Hepatic stellate cell (primary cell): ENCODE results near the gene KIAA0408.
A peak's percentile ranks its signal among the peaks of the same experiment; 100 is the strongest.
"Not testable (repeated sequence)": the region's sequence is repeated elsewhere in the genome, so short reads cannot be mapped to it uniquely, and the experiment has no call there.

Source experiments
- DNase-seq: peaks from one replicate; pipeline ENCODE4 v3.0.0; 2011; ENCODE audit warnings: low spot score

Gene KIAA0408

GRCh38 chr6:127463056-127463455, 3.9 kb upstream of the KIAA0408 start:
- no peak for DNase-seq

DNA sequence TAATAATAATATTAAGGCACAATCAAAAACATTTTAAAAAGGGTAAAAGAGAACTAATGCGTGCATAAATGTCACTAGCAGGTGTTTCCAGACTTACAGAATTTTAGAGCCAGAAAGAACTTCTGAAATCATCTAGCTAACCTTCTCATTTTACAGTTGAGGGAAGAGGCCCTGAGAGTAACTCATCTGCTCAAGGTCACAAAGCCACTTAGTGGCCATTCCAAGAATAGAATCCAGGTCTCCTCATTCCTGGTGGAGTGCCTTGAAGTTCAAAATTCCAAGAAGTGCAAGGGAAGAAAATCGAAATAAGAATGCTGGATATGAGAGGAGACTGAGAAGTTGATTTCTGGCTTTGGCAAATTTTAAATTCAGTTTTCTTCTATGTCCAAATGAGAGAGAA, 3.2 kb upstream of the KIAA0408 start:
- DNase-seq = no peak

DNA sequence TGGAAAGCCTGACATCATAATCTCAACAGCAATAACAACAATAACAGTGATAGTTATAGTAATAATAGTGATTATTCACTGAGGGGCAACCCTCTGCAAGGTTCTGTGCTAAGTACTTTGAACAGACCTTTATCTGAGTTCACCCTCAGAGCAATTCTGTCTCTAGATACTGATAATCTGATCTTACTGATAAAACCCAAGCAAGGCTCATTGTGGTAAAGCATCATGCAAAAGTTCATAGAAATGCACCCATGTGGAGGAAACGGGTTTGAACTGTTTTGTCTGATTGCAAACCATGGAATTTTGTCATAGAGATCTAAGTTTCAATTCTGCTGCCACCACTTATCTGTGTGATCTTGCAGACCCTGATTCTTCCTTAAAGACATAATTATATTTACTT, 1.3 kb upstream of the KIAA0408 start:
- DNase-seq = no peak

- DNase-seq = no peak
These were observed 372 bp downstream of the KIAA0408 start for GRCh38 chr6:127458817-127459216.

GRCh38 chr6:127458222-127458621, 967 bp downstream of the KIAA0408 start:
- no peak for DNase-seq

- no peak for DNase-seq
These were observed 1.6 kb downstream of the KIAA0408 start for GRCh38 chr6:127457456-127458064.

DNA sequence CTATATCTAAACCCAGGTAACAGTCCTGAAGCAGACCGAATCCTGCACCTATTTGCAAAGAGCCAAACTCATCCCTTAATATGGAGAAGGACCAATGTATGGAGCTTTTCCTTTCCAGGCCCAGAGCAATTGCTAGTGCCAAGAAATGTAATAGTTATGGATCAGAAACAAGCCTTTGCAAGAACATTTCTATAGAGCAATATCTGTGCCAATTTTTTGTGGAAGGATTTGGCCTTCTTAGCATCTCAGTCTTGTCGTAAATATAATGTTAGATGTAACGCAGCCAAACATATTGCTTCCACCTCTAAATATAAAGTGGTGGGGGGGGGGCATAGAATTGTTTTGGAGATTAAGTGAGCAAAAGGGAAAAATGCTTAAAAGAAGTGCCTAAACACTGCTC, 2.7 kb downstream of the KIAA0408 start:
- no peak for DNase-seq

- DNase-seq = no peak
These were observed 5.2 kb downstream of the KIAA0408 start for GRCh38 chr6:127453845-127454619.

GRCh38 chr6:127452803-127453202, 6.4 kb downstream of the KIAA0408 start:
- DNase-seq = no peak

GRCh38 chr6:127451388-127451787, 7.8 kb downstream of the KIAA0408 start:
- no peak for DNase-seq

GRCh38 chr6:127447780-127448179, 11.4 kb downstream of the KIAA0408 start:
- DNase-seq = no peak

DNA sequence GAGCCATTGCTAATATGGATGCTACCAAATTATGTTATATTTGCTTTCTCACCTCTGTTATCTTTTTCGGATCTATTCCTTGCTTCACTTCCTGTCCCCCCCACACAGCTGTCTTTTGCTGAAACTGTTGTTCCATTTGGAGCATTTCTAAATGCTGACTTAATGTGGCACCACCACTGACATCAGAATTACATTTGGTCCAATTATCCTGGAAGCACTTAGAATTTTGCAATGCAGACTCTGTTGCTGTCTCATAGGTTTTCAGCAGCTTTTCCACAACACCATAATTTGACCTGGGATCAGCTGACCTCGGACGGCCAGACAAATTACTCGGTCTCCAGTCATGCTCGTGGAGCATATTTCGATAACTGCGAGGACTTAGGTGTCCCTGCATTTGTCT, 12.8 kb downstream of the KIAA0408 start:
- no peak for DNase-seq

DNA sequence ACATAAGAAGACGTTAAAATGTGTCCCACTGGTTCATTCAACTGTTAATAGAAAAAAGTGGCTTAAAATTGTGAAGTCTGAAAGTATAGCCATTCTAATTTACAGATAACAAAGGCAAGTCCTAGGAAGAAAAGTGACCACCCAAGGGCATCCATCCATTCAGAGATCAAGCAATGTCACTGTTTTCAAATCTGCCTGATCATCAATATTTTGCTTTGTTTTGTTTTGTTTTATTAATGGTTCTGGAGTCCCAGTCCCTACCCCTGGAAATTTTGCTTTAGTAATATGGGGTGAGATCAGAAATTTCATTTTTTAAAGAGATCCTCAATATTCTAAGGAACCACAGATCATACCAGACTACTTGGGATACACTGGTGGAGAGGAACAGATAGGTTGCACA, 17.3 kb downstream of the KIAA0408 start:
- no peak for DNase-seq

GRCh38 chr6:127439718-127440117, 19.5 kb downstream of the KIAA0408 start:
- DNase-seq = no peak

DNA sequence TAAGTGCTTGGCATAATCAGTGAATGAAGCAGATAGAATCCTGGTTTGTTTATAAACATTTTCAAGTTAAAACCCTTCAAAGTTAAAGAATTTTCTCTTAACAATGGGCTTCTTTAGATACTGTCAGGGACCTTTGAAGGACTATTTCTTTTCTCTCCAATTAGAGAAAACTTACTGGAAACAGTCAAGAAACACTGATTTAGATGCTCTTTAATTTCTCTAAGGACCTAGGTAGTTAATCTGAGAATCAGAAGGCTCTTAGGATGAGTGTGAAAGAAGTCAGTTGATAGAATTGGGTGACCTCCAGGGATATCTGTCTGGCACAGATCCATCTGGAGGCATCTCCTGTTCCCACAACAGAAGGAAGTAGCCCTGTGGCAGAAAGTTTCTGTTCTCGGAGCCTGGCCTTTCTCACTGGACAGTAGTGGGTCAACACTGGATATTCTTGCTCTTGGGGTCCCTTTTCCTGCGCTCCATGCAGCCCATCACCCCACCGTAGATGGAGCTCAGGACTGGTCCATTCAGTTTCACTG, 22.5 kb downstream of the KIAA0408 start:
- DNase-seq = no peak

- no peak for DNase-seq
These were observed 23.5 kb downstream of the KIAA0408 start for GRCh38 chr6:127435626-127436220.

GRCh38 chr6:127434651-127435050, 24.5 kb downstream of the KIAA0408 start:
- DNase-seq = no peak

DNA sequence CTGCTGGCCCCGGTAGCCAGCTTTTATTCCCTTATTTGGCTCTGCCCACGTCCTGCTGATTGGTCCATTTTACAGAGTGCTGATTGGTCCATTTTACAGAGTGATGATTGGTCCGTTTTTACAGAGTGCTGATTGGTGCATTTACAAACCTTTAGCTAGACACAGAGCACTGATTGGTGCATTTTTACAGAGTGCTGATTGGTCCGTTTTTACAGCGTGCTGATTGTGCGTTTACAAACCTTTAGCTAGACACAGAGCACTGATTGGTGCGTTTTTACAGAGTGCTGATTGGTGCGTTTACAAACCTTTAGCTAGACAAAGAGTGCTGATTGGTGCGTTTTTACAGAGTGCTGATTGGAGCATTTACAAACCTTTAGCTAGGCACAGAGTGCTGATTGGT, 30.6 kb downstream of the KIAA0408 start:
- DNase-seq = not testable (repeated sequence)

DNA sequence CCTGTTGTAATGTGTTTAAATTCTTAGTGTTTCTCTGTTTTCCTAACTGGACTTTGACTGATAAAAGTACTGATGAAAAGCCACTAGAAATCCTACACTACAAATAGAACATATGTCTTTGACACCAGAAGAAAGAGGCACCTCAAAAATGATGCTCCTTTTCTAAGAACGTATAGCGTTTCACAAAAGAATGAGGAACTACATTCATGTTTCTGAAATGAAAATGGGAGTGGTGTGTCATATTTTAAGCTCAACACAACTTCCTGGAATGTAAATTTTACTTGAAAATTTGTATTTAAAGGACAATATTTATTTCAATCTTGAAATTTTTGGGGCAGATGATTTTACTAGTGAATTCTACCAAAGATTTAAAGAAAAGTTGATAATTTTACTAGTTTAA, 35.3 kb downstream of the KIAA0408 start:
- DNase-seq = no peak

DNA sequence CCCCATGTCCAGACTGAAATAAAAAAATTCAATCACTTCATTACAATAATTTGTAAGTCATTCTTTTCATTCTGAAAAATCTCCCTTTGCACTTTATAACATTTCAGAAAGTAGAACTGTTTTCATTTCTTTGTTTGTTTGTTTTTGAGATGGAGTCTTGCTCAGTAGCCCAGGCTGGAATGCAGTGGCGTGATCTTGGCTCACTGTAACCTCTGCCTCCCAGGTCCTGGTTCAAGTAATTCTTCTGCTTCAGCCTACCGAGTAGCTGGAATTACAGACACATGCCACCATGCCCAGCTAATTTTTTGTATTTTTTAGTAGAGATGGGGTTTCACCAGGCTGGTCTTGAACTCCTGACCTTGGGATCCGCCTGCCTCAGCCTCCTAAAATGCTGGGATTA, 38.0 kb downstream of the KIAA0408 start:
- DNase-seq = not testable (repeated sequence)

GRCh38 chr6:127420556-127420955, 38.6 kb downstream of the KIAA0408 start:
- peak; percentile 79 for DNase-seq

DNA sequence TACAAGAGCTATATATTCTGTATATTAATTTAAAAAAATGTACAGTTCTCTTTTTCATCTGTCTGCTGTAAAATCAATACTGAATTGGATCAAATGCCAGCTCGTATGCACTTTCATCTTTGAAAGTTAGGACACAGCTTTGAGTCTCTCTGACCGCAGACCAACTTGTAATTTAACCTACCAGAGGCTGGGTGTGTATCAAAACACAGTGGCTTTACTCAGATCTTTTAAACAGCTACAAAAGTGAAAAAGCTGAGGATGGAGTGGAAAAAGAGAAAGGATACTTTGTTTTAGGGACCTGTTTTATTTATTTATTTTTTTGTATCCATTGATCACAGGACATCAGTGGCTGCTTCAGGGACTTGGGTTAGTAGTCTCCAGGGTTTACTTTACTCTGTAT, 44.1 kb downstream of the KIAA0408 start:
- no peak for DNase-seq

GRCh38 chr6:127413123-127413522, 46.1 kb downstream of the KIAA0408 start:
- not testable (repeated sequence) for DNase-seq
